Choroid plexus epithelial cell (primary cell): ENCODE measurements around the gene DYNLT2.

Experiments used
- DNase-seq: peaks from one replicate; pipeline ENCODE4 v3.0.0-alpha.2; 2010; ENCODE audit warnings: low read depth
- H3K4me3 ChIP-seq: 2 replicates; pipeline ENCODE4 v1.5.1; 2011; ENCODE audit warnings: low read depth, mild to moderate bottlenecking, control low read depth, low read length, moderate library complexity
- TF ChIP-seq, protein P1 (sequence below): conservative IDR thresholded peaks from 2 replicates; pipeline ENCODE4 v1.5.1; 2011; ENCODE audit warnings: low read depth, mild to moderate bottlenecking, control low read depth, inconsistent platforms, low read length, moderate library complexity

Gene DYNLT2

DNA sequence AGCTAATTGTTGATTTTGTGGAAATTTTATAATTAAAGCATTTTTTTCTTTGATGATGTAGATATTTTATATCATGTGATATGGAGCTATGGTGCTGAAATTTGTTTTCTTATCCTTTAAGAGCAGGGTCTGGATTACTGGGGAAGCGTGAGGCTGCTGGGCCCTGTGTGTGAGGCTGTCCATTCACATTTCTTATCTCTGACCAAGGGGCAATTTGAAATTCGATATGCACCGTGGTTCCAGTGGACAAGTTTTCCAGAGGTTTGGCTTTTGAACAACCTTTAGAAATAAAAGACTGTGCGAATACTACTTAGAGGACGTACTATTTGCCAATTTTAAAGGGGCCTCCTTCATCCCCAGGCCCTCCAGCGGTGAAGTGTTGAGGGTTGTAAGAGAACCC, 3.8 kb upstream of the DYNLT2 start:
- H3K4me3 ChIP-seq, result no peak overlapping the region
- TF ChIP-seq, protein P1, sequence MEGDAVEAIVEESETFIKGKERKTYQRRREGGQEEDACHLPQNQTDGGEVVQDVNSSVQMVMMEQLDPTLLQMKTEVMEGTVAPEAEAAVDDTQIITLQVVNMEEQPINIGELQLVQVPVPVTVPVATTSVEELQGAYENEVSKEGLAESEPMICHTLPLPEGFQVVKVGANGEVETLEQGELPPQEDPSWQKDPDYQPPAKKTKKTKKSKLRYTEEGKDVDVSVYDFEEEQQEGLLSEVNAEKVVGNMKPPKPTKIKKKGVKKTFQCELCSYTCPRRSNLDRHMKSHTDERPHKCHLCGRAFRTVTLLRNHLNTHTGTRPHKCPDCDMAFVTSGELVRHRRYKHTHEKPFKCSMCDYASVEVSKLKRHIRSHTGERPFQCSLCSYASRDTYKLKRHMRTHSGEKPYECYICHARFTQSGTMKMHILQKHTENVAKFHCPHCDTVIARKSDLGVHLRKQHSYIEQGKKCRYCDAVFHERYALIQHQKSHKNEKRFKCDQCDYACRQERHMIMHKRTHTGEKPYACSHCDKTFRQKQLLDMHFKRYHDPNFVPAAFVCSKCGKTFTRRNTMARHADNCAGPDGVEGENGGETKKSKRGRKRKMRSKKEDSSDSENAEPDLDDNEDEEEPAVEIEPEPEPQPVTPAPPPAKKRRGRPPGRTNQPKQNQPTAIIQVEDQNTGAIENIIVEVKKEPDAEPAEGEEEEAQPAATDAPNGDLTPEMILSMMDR, result no peak
- DNase-seq, result no peak

DNA sequence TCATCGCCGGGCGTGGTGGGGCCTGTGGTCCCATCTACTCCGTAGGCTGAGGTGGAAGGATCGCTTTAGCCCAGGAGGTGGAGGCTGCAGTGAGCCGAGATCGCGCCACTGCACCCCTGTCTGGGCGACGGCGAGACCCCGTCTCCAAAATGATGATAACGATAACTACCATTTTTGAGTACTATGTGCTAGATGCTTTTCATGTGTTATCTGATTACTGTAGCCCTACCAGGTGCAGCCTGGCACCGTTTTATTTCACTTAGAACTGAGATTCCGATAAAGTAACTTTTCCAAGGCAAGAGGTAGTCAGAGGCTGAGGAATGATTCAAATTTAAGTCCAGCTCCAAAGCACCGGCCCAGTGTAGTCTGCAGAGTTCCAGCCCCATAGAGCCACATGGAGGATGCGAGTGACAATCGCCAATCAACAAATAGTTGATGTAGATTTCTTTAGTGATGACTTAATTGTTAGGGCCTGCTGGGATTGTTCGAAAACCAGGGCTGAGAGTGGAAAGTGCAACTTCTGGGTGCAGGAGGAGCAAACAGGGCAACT, 777 bp upstream of the DYNLT2 start:
- no peak for DNase-seq
- peak overlapping the region; percentile 82 for H3K4me3 ChIP-seq
- TF ChIP-seq, protein P1, result peak; percentile 27

DNA sequence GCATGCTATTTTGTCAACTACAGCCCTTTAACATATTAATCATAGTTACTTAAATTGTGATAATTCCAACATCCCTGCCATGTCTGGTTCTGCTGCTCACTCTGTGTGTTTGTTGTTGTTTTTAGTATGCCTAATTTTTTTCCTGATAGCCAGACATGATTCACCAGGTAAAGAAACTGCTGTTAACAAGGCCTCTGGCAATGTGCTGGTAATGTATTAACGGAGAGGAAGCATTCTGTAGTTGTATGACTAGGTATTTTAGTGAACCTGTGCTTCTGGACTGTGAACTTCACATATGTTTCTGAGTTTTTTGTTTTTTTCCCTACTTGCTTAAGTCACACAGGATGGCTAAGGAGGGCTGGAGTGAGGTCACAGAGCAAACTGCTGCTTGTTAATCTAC, 4.8 kb downstream of the DYNLT2 start:
- no peak overlapping the region for H3K4me3 ChIP-seq
- no peak for DNase-seq
- TF ChIP-seq, protein P1, result no peak

DNA sequence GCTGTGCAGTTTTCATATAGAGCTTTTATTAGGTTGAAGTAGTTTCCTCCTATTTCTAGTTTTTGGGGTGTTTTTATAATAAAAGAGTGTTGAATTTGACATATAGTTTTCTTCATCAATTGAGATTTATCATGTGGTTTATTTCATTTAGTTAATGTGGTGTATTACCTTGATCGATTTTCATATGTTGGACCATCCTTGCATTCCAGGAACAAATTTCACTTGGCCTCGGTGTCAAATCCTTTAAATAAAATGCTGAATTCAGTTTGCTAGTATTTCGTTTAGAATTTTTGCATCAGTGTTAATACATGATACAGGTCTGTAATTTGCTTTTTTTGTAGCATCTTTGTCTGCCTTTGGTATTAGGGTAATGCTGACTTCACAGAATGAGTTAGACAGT, 6.0 kb downstream of the DYNLT2 start:
- TF ChIP-seq, protein P1, result no peak
- DNase-seq, result no peak
- no peak overlapping the region for H3K4me3 ChIP-seq

DNA sequence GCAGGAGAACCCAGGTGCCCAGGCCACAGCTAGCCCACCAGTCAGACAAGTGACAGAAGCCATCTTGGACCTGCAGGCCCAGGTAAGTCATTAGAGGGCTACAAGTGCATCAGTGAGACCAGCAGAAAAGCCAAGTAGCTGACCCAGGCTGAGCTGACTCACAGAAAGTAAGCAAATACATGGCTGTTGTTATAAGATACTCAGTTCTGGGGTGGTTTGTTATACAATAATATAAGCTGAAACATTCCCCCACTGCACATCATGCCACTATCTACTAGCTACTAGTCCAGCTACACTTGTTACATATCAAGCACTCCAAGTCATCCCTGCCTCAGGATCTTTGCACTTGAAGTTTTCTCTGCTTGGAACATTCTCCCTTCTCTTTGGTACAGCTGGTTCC, 10.0 kb downstream of the DYNLT2 start:
- DNase-seq, result no peak
- H3K4me3 ChIP-seq, result no peak overlapping the region
- TF ChIP-seq, protein P1, result no peak

DNA sequence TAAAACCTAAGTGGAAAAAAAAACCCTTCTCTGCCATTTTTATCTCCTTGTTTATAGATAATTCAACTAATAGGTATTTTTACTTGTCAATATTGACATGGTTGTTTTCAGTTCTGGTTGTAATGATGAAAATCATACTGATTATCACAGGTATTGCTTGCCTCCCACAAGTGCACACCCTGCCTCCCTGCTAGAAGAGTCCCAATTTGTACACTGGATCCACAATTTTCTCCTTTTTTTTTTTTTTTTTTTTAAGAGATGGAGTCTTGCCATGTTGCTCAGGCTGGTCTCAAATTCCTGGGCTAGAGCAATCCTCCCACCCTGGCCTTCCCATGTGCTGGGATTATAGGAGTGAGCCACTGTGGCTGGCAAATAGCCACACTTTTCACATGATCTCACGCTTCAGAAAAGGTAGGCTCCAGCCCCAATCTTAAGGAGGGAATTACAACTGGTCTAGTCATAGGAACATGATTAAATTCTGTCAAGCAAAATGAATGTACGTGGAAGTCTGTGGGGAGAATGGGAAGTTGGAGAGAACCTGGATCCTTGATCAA, 12.3 kb downstream of the DYNLT2 start:
- DNase-seq, result no peak
- TF ChIP-seq, protein P1, result no peak
- H3K4me3 ChIP-seq, result no peak overlapping the region
